Caco-2 (cell line): ENCODE results near the gene RAB20. TPM values are rescaled to one million over a fixed set of nuclear protein-coding genes. Genes with fewer than 3 reads are reported as not detected.

ENCODE experiments used
- BruUV-seq: library from RNA; stranded (reverse); fragments of 400-500 nt; replicated peaks from 2 replicates; lab custom pipeline; 2021; lab: Mats Ljungman, UMichigan
- CTCF ChIA-PET: fragments of 300-600 bp; sonication (Branson Sonifier 250); formaldehyde crosslinking; loops from one replicate; lab custom pipeline; 2022; ENCODE audit warnings: antibody characterized with exemption; lab: Charles Lee
- POLR2A ChIA-PET: fragments of 300-600 bp; sonication (Branson Sonifier 250); formaldehyde crosslinking; loops from one replicate; lab custom pipeline; 2022; ENCODE audit warnings: antibody characterized with exemption; lab: Charles Lee
- DNase-seq, 2 experiments: peaks; one replicate each; pipeline versions ENCODE4 v3.0.0 to v3.0.0-alpha.2; 2020 to 2022
- H3K27me3 ChIP-seq: replicated peaks from 2 replicates; pipeline ENCODE4 v1.6.0; 2011; ENCODE audit warnings: low read length; ENCODE audit not compliant: control insufficient read depth, insufficient read depth
- H3K36me3 ChIP-seq: 2 replicates; pipeline ENCODE4 v1.5.1; 2011; ENCODE audit warnings: low read length; ENCODE audit not compliant: control insufficient read depth, insufficient read depth
- H3K4me1 ChIP-seq: fragments of 250-450 bp; sonication (Bioruptor Pico); 2 replicates; pipeline ENCODE4 v1.5.1; 2020; ENCODE audit warnings: mild to moderate bottlenecking
- H3K4me3 ChIP-seq: 2 replicates; pipeline ENCODE4 v1.5.1; 2011; ENCODE audit warnings: low read depth, mild to moderate bottlenecking, control low read depth, low read length
- H3K9me3 ChIP-seq: fragments of 250-450 bp; sonication (Bioruptor Pico); 2 replicates; pipeline ENCODE4 v1.5.1; 2020; ENCODE audit warnings: mild to moderate bottlenecking, moderate library complexity
- H3K27ac Mint-ChIP-seq: one replicate; pipeline ENCODE4 v1.8.0; 2022; ENCODE audit warnings: mixed read lengths; ENCODE audit not compliant: unreplicated experiment
- H3K27me3 Mint-ChIP-seq: one replicate; pipeline ENCODE4 v1.8.0; 2022; ENCODE audit warnings: mixed read lengths; ENCODE audit not compliant: insufficient read depth, unreplicated experiment
- H3K36me3 Mint-ChIP-seq: one replicate; pipeline ENCODE4 v1.8.0; 2022; ENCODE audit warnings: mild to moderate bottlenecking, mixed read lengths; ENCODE audit not compliant: insufficient read depth, unreplicated experiment
- H3K4me1 Mint-ChIP-seq: one replicate; pipeline ENCODE4 v1.8.0; 2022; ENCODE audit warnings: low read depth, mixed read lengths; ENCODE audit not compliant: unreplicated experiment
- H3K4me3 Mint-ChIP-seq: one replicate; pipeline ENCODE4 v1.8.0; 2022; ENCODE audit warnings: mild to moderate bottlenecking, moderate library complexity, mixed read lengths; ENCODE audit not compliant: unreplicated experiment
- H3K9me3 Mint-ChIP-seq: one replicate; pipeline ENCODE4 v1.8.0; 2022; ENCODE audit warnings: mixed read lengths; ENCODE audit not compliant: unreplicated experiment
- CTCF ChIP-seq, 2 experiments: fragments of 200-600 bp in 1 of 2; IDR thresholded peaks; 1 replicate in 1 of 2; 2 replicates in 1 of 2; pipeline versions ENCODE4 v1.5.1 to v1.8.0; 2011 to 2022; ENCODE audit warnings: antibody characterized with exemption in 1 of 2, control low read depth in 1 of 2, inconsistent platforms in 1 of 2, low read depth in 1 of 2, low read length in 1 of 2, mild to moderate bottlenecking in 1 of 2, moderate library complexity in 1 of 2; ENCODE audit not compliant: insufficient read depth in 1 of 2, severe bottlenecking in 1 of 2, unreplicated experiment in 1 of 2
- intact Hi-C: fragments of 100-400 bp; cut with micrococcal nuclease; formaldehyde crosslinking; loops from one replicate; pipeline ENCODE4 v1.10.0; 2022; ENCODE audit not compliant: unreplicated experiment
- total RNA-seq: library from RNA; stranded (reverse); gene quantifications from 2 replicates; pipeline ENCODE4 v1.2.3, GENCODE V29; 2022

Gene RAB20
- total RNA-seq, 1 experiment from 2014 or later, result 37.9 TPM

- CTCF ChIA-PET, result no interaction called here
- no TSS peak for BruUV-seq
Measured at GRCh38 chr13:110605132-110605531, 43.6 kb upstream of the RAB20 start.

GRCh38 chr13:110600980-110601379 is 39.5 kb upstream of the RAB20 start:
- ChIA-PET CTCF (interaction anchor here (0.5 to 1.6 kb wide), 4 partner anchors 11 to 223 kb away, joined by 4 to 10 read pairs (median 6); no protein-coding TSS in a partner anchor), POLR2A (interaction anchor here (0.7 to 1.0 kb wide), 2 partner anchors 24 to 114 kb away, joined by 4 read pairs; no protein-coding TSS in a partner anchor)
- peaks cover 8% of the 10 kb centered on the region for H3K9me3 Mint-ChIP-seq

More at GRCh38 chr13:110605132-110605531, 43.6 kb upstream of the RAB20 start:
- Histone ChIP-seq H3K9me3 (no peaks in the 10 kb centered on the region), H3K36me3 (no peaks in the 10 kb centered on the region), H3K27me3 (no peaks in the 10 kb centered on the region), H3K4me1 (peaks cover 24% of the 10 kb centered on the region), H3K4me3 (no peak overlapping the region)
- Mint-ChIP-seq H3K4me3 (no peak overlapping the region), H3K9me3 (peaks cover 8% of the 10 kb centered on the region), H3K27me3 (no peaks in the 10 kb centered on the region), H3K27ac (no peak overlapping the region), H3K4me1 (peaks cover 18% of the 10 kb centered on the region), H3K36me3 (peaks cover 12% of the 10 kb centered on the region)
- intact Hi-C loops, result loop anchor here (5.0 kb wide), 1 partner anchor 547 kb away; no protein-coding TSS in a partner anchor
- no peak for DNase-seq
- TF ChIP-seq CTCF (IDR thresholded peaks at IDR 0.05; ENCODE audit: insufficient read depth in 1 of 2, low read depth in 1 of 2, low read length in 1 of 2, severe bottlenecking in 1 of 2, unreplicated experiment in 1 of 2), result no peak
- POLR2A ChIA-PET, result no interaction called here

GRCh38 chr13:110600261-110600819 is 38.8 kb upstream of the RAB20 start:
- peaks cover 8% of the 10 kb centered on the region for H3K9me3 Mint-ChIP-seq
- no TSS peak for BruUV-seq
- POLR2A ChIA-PET, result interaction anchor here (0.7 to 1.0 kb wide), 2 partner anchors 25 to 115 kb away, joined by 4 read pairs; no protein-coding TSS in a partner anchor
- H3K27me3 Mint-ChIP-seq, result no peaks in the 10 kb centered on the region
- peak overlapping the region; percentile 52 for H3K27ac Mint-ChIP-seq
- intact Hi-C loops, result loop anchor here (2.0 kb wide), 1 partner anchor 16 kb away; no protein-coding TSS in a partner anchor
- TF ChIP-seq CTCF (IDR thresholded peaks at IDR 0.05; ENCODE audit: insufficient read depth in 1 of 2, low read depth in 1 of 2, low read length in 1 of 2, severe bottlenecking in 1 of 2, unreplicated experiment in 1 of 2), result no peak
- H3K36me3 Mint-ChIP-seq, result peaks cover 12% of the 10 kb centered on the region
- Histone ChIP-seq H3K4me1 (peaks cover 40% of the 10 kb centered on the region), H3K4me3 (no peak overlapping the region), H3K36me3 (no peaks in the 10 kb centered on the region), H3K9me3 (no peaks in the 10 kb centered on the region), H3K27me3 (no peaks in the 10 kb centered on the region)
- CTCF ChIA-PET, result interaction anchor here (0.5 to 1.6 kb wide), 4 partner anchors 10 to 224 kb away, joined by 4 to 10 read pairs (median 6); no protein-coding TSS in a partner anchor
- peak; percentile 76 to 79 for DNase-seq
- H3K4me3 Mint-ChIP-seq, result peak overlapping the region; percentile 61
- H3K4me1 Mint-ChIP-seq, result peaks cover 36% of the 10 kb centered on the region

More at GRCh38 chr13:110600980-110601379, 39.5 kb upstream of the RAB20 start:
- Mint-ChIP-seq H3K4me3 (peak overlapping the region; percentile 61), H3K27ac (peak overlapping the region; percentile 52), H3K27me3 (no peaks in the 10 kb centered on the region), H3K4me1 (peaks cover 36% of the 10 kb centered on the region), H3K36me3 (peaks cover 12% of the 10 kb centered on the region)
- H3K4me1 ChIP-seq, result peaks cover 40% of the 10 kb centered on the region
- H3K9me3 ChIP-seq, result no peaks in the 10 kb centered on the region
- no peak for TF ChIP-seq CTCF (IDR thresholded peaks at IDR 0.05; ENCODE audit: insufficient read depth in 1 of 2, low read depth in 1 of 2, low read length in 1 of 2, severe bottlenecking in 1 of 2, unreplicated experiment in 1 of 2)
- H3K27me3 ChIP-seq, result no peaks in the 10 kb centered on the region
- H3K4me3 ChIP-seq, result no peak overlapping the region
- DNase-seq, result no peak
- no TSS peak for BruUV-seq
- no peaks in the 10 kb centered on the region for H3K36me3 ChIP-seq
- intact Hi-C loops, result loop anchor here (2.0 kb wide), 1 partner anchor 16 kb away; no protein-coding TSS in a partner anchor
